Spinal cord (tissue), 10 donors: Measurements from ENCODE around the gene ZNF701. TPM values are rescaled to one million over a fixed set of nuclear protein-coding genes. Genes with fewer than 3 reads are reported as not detected.
"Not testable (repeated sequence)": the region's sequence is repeated elsewhere in the genome, so short reads cannot be mapped to it uniquely, and the experiment has no call there.

Experiments
- DNase-seq, 6 donors: peaks; one replicate each; pipeline versions ENCODE4 v3.0.0 to v3.0.0-alpha.2; 2013 to 2015; ENCODE audit warnings: low spot score in 6 of 6, low read depth in 4 of 6
- H3K27ac ChIP-seq: one replicate; pipeline ENCODE4 v1.5.1; 2013; ENCODE audit warnings: low read depth, low read length, control low read depth
- H3K27me3 ChIP-seq: one replicate; pipeline ENCODE4 v1.6.1; 2013; ENCODE audit warnings: low read length; ENCODE audit not compliant: control insufficient read depth, insufficient read depth
- H3K36me3 ChIP-seq: one replicate; pipeline ENCODE4 v1.6.1; 2013; ENCODE audit warnings: low read length; ENCODE audit not compliant: control insufficient read depth, insufficient read depth
- H3K4me1 ChIP-seq: one replicate; pipeline ENCODE4 v1.6.1; 2013; ENCODE audit warnings: low read length; ENCODE audit not compliant: control insufficient read depth, insufficient read depth
- H3K4me3 ChIP-seq: one replicate; pipeline ENCODE4 v1.5.1; 2013; ENCODE audit warnings: low read depth, low read length, control low read depth
- H3K9me3 ChIP-seq: one replicate; pipeline ENCODE4 v1.6.1; 2013; ENCODE audit warnings: low read length; ENCODE audit not compliant: control insufficient read depth, insufficient read depth
- WGBS: methylation state at CpG from one replicate; pipeline ENCODE4 v1.1.5; 2013; ENCODE audit warnings: missing lambda C conversion rate; ENCODE audit not compliant: insufficient coverage; 5-methylcytosine and 5-hydroxymethylcytosine counted together
- polyA plus RNA-seq, 2 donors: library from polyadenylated mRNA; unstranded; fragments of 120-200 nt; gene quantifications; one replicate each; pipeline ENCODE4 v1.2.1, GENCODE V29; 2013; ENCODE audit not compliant: insufficient read length in 2 of 2
- total RNA-seq, 2 donors: library from RNA; depleted of rRNA in 1 of 2; stranded (reverse); fragments of 120-200 nt in 1 of 2; fragments of >200 nt in 1 of 2; gene quantifications; one replicate each; pipeline versions ENCODE4 v1.2.3 to v1.2.4, GENCODE V29; 2013 to 2014
- donor health status: healthy.

Gene ZNF701
- total and polyA plus RNA-seq, 4 donors: 7.8 to 30.6 (median 14.1) TPM

- not testable (repeated sequence) for DNase-seq, H3K4me3 ChIP-seq, H3K36me3 ChIP-seq, H3K27me3 ChIP-seq, H3K9me3 ChIP-seq, H3K27ac ChIP-seq, H3K4me1 ChIP-seq
- WGBS: no CpG with 5 or more reads among the region's 8 CpGs
These were observed 8.5 kb upstream of the ZNF701 start for GRCh38 chr19:52561611-52562010.

- no peak for DNase-seq
- peaks cover 14% of the 10 kb centered on the region for H3K4me1 ChIP-seq
- H3K27ac ChIP-seq: no peak overlapping the region
- H3K4me3 ChIP-seq: no peak overlapping the region
- no CpG with 5 or more reads among the region's 6 CpGs for WGBS
- no peaks in the 10 kb centered on the region for H3K9me3 ChIP-seq
- H3K36me3 ChIP-seq: peaks cover 2% of the 10 kb centered on the region
- no peaks in the 10 kb centered on the region for H3K27me3 ChIP-seq
These were observed 4.0 kb upstream of the ZNF701 start for GRCh38 chr19:52566121-52566520.

- H3K27ac ChIP-seq: no peak overlapping the region
- peaks cover 2% of the 10 kb centered on the region for H3K36me3 ChIP-seq
- no peaks in the 10 kb centered on the region for H3K27me3 ChIP-seq
- no peak overlapping the region for H3K4me3 ChIP-seq
- H3K4me1 ChIP-seq: peaks cover 15% of the 10 kb centered on the region
- no peak for DNase-seq
- no peaks in the 10 kb centered on the region for H3K9me3 ChIP-seq
- WGBS: no CpG with 5 or more reads among the region's 2 CpGs
These were observed 3.5 kb upstream of the ZNF701 start for GRCh38 chr19:52566588-52566987.

- H3K4me3 ChIP-seq: no peak overlapping the region
- no peaks in the 10 kb centered on the region for H3K9me3 ChIP-seq
- peaks cover 3% of the 10 kb centered on the region for H3K36me3 ChIP-seq
- H3K27me3 ChIP-seq: no peaks in the 10 kb centered on the region
- 96% methylated on average over 12 of the region's 14 CpGs for WGBS
- H3K4me1 ChIP-seq: peaks cover 15% of the 10 kb centered on the region
- H3K27ac ChIP-seq: no peak overlapping the region
- DNase-seq: no peak
These were observed 2.2 kb upstream of the ZNF701 start for GRCh38 chr19:52567921-52568320.

GRCh38 chr19:52569638-52569999, 468 bp upstream of the ZNF701 start:
- H3K4me3 ChIP-seq: peak overlapping the region; percentile 71
- not testable (repeated sequence) for H3K36me3 ChIP-seq, H3K27me3 ChIP-seq, H3K9me3 ChIP-seq
- 0% methylated on average over 12 of the region's 13 CpGs for WGBS
- peak in 2 of 6 donors; percentile 7 to 70 for DNase-seq
- peak overlapping the region; percentile 85 for H3K27ac ChIP-seq
- H3K4me1 ChIP-seq: peaks cover 15% of the 10 kb centered on the region

GRCh38 chr19:52584736-52585440, 14.8 kb downstream of the ZNF701 start:
- Histone ChIP-seq H3K4me3 (peak overlapping the region; percentile 21), H3K27ac (peak overlapping the region; percentile 42)
- WGBS: 28% methylated on average over 38 of the region's 39 CpGs

GRCh38 chr19:52585604-52586003, 15.5 kb downstream of the ZNF701 start:
- Histone ChIP-seq H3K36me3 (peaks cover 7% of the 10 kb centered on the region), H3K27me3 (no peaks in the 10 kb centered on the region), H3K4me3 (peak overlapping the region; percentile 21), H3K9me3 (no peaks in the 10 kb centered on the region), H3K27ac (no peak overlapping the region), H3K4me1 (no peaks in the 10 kb centered on the region)
- 68% methylated on average over 3 of the region's 6 CpGs for WGBS
- DNase-seq: no peak

More at GRCh38 chr19:52584736-52585440, 14.8 kb downstream of the ZNF701 start:
- H3K36me3 ChIP-seq: peaks cover 10% of the 10 kb centered on the region
- H3K9me3 ChIP-seq: no peaks in the 10 kb centered on the region
- H3K4me1 ChIP-seq: no peaks in the 10 kb centered on the region
- H3K27me3 ChIP-seq: no peaks in the 10 kb centered on the region
- DNase-seq: peak in 2 of 6 donors; percentile 25 to 54

GRCh38 chr19:52590728-52591127, 20.6 kb downstream of the ZNF701 start:
- Histone ChIP-seq H3K27me3 (no peaks in the 10 kb centered on the region), H3K36me3 (peaks cover 5% of the 10 kb centered on the region), H3K27ac (no peak overlapping the region), H3K4me1 (no peaks in the 10 kb centered on the region), H3K9me3 (no peaks in the 10 kb centered on the region), H3K4me3 (no peak overlapping the region)
- no CpG with 5 or more reads among the region's 5 CpGs for WGBS
- DNase-seq: peak in 1 of 6 donors; percentile 26

GRCh38 chr19:52592301-52592700, 22.2 kb downstream of the ZNF701 start:
- no CpG with 5 or more reads among the region's 3 CpGs for WGBS
- H3K9me3 ChIP-seq: no peaks in the 10 kb centered on the region
- peaks cover 5% of the 10 kb centered on the region for H3K36me3 ChIP-seq
- no peaks in the 10 kb centered on the region for H3K27me3 ChIP-seq
- no peak overlapping the region for H3K27ac ChIP-seq
- H3K4me1 ChIP-seq: no peaks in the 10 kb centered on the region
- DNase-seq: no peak
- H3K4me3 ChIP-seq: no peak overlapping the region

- DNase-seq, H3K27me3 ChIP-seq, H3K9me3 ChIP-seq, H3K36me3 ChIP-seq, H3K4me1 ChIP-seq, H3K27ac ChIP-seq, H3K4me3 ChIP-seq: not testable (repeated sequence)
- WGBS: 100% methylated on average over 13 of the region's 25 CpGs
These were observed 23.4 kb downstream of the ZNF701 start for GRCh38 chr19:52593441-52593840.
